HG02970 (cell line): ENCODE measurements around the gene SNED1.

Experiments
- ATAC-seq: cut with Tn5 transposase; IDR thresholded peaks from one replicate; pipeline ENCODE4 v1.9.1; 2021; ENCODE audit warnings: mild to moderate bottlenecking, moderate library complexity, moderate number of reproducible peaks; ENCODE audit not compliant: unreplicated experiment, low FRiP score

SNED1 gene

DNA sequence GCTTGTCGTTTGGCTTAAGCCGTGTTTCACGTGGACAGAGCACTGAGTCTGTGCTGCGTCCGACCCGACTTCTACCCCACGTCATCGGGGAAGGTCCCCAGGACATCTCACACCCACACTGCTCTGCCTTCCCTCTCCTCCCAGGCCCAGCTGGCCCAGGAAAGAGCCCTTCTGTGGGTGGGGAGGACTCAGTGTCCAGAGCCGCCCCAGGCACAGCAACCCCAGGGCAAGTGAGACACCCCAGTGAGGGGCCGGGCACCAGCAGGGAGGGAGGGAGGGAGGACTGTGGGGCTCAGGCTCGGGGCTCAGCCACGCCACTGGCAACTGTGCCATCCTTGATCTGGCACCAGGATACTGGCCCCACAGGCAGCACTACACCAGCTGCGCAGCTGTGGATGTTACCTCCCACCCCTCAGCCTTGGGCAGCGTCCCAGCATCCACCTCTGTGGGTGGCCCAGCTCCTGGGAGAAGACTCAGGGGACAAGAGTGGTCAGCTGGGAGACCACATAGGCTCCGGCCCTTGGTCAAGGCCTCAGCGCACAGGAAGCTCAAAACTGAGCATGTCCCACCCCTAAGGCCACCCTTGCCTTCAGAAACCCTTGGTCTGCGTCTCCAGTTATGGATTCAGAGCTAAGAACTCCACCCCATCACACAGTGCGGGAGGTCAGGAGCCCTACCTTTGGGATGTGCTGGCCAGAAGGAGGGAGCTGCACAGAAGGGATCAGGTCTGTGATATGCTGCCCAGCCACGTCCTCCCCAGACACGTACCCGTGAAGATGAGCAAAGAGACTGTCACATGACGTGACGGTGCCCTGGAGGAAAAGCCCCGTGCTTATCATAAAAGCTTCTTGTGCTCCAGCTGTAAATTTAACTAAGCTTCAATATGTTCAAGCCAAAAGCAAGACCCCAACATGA, 139.1 kb downstream of the SNED1 start:
- ATAC-seq, result no peak

DNA sequence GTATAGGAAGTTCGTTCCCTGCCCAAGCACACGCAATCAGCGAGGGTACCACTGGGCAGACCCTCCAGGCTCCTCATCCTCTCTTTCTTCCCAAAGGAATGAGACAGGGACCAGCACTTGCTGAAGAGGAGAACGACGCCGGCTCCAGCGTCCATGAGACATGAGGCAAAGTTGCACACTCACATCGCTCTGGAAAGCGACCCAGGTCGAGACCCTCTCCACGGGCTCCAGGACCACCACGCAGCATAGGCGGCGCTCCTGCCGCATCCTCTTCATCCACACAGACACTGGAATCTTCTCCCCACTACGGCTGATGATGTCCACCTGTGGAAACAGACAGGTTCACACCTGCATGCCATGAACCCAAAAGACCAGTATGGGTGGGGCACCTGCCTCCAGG, 140.1 kb downstream of the SNED1 start:
- ATAC-seq, result no peak

DNA sequence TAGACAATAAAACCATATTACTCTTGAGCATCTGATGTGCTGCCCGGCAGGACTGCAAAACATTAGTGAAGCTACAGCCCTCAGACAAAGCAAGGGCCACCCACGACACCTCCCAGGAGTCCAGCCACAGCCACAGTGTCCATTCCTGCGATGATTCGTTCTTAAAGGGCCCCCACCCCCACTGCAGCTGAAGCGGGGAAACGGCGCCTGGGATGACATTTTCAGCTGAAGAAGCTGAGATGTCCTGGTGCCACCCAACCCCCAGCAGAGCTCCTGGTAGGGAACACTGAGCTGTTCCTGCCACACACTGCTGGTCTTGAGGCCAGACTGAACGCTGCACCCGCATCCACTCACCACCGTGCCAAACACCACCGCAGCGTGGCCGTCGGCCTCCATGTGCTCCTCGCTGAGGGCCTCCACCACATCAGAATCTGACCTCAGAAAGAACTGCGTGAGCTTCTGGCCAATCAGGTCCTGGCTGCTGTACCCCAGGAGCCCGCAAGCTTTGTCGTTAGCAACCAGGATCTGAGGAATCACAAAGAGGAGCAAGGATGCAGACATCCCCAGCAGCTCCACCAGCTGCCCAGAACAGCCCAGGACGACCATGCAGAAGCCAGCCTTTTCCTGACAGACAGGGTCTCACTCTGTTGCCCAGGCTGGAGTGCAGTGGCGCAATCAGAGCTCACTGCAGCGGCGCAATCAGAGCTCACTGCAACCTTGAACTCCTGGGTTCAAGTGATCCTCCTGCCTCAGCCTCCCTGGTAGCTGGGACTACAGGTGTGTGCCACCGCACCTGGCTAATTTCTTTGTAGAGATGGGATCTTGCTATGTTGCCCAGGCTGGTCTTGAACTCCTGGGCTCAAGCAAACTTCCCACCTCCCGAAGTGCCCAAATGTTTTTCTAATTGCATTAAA, 141.4 kb downstream of the SNED1 start:
- no peak for ATAC-seq

DNA sequence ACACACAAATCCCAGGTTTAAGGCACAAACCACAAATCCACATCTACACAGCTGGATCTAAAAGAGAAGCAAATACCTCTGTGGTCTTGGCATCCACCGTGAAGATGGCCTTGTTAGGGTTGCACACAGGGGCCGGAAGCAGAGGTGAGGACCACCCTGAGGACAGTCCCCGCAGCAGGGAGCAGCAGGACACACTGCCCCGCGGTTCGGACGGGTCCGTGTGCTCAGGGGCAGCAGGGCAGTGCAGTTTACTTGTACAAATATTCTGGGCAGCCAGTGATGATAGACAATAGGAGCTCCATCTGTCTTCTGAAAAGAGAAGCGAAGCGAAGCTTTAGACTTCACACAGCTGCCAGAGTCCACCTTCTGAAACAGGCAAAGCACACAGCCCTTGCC, 142.0 kb downstream of the SNED1 start:
- no peak for ATAC-seq

DNA sequence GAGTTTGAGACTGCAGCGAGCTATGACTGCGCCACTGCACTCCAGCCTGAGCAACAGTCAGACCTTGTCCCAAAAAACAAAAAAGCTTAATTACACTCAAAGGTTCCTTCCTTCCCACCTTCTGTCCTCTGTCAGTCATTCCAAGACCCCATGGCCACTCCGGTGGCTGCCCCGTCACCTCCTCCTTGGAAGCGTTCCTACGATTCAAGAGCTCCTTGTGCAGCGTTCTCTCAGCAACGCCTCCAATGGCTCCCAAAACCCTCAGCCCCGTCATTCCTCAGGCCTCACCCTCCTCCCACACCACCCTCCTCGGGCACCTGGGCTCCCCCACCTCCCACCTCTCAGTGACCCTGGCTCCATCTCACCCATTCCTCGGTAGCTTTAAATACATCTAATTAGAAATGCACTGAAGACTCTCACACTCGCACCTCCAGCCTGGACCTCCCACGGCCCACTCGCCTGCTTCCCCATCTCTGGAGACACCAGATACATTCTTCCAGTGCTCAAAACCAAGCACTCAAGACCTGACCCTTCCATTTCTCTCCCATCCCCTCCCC, 142.9 kb downstream of the SNED1 start:
- ATAC-seq, result no peak

DNA sequence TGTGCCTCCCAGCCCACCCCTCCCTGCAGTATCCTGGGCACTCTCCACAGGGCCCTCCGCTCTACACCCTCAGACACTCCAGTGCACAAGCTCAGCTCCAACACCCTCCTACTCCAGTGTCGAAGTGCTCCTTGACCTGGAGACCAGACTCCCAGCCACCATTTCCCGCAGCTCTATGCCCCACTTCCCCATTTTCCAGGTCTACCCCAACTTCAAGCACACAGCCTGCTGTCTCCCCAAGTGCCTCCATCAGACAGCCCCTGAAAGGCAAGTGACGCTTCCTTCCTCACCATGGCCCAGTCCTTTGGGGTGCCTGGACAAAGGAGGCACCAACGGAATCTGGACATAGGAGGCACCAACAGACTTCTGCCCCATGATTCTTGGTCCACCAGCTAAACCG, 143.6 kb downstream of the SNED1 start:
- no peak for ATAC-seq

DNA sequence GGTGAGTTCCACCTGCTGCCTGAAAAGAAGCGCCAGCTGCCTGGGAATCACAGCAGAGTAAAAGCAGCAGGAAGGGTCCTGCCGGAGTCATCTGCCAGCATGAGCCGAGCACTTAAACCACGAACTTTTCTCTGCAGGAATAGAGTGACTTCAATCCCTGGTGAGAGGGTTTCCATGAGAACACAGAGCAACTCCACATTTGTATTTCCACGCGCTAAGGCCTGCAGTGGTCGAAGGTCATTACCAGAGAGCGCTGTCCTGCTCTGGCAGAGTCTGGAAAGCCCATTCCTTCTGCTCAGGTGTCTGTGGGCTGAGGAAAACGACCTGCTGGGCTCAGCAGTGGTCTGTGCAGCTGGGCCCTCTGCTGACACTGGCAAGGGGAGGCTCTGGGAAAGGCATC, 144.2 kb downstream of the SNED1 start:
- no peak for ATAC-seq
